ENCODE results near the gene SNX4.

The SNX4 gene

GRCh38 chr3:125440970-125441369 lies 79.0 kb downstream of the SNX4 start:
- Histone ChIP-seq H3K4me1 (ENCODE audit: insufficient read depth, low read length) (peaks cover 2% of the 10 kb centered on the region), H3K27me3 (ENCODE audit: insufficient read depth, low read length) (no peaks in the 10 kb centered on the region), H3K36me3 (ENCODE audit: insufficient read depth, low read length) (peaks cover 6% of the 10 kb centered on the region), H2AFZ (ENCODE audit: low read depth, low read length) (no peak overlapping the region), H3K9me3 (ENCODE audit: low read length) (peaks cover 9% of the 10 kb centered on the region), H3K4me3 (ENCODE audit: low read length) (no peak overlapping the region)

GRCh38 chr3:125440559-125440955 lies 79.4 kb downstream of the SNX4 start:
- H3K9me3 ChIP-seq (ENCODE audit: low read length), result peaks cover 7% of the 10 kb centered on the region
- no peak overlapping the region for H3K4me3 ChIP-seq (ENCODE audit: low read length)
- H3K27me3 ChIP-seq (ENCODE audit: insufficient read depth, low read length), result no peaks in the 10 kb centered on the region
- peaks cover 2% of the 10 kb centered on the region for H3K36me3 ChIP-seq (ENCODE audit: insufficient read depth, low read length)
- H2AFZ ChIP-seq (ENCODE audit: low read depth, low read length), result no peak overlapping the region
- peaks cover 2% of the 10 kb centered on the region for H3K4me1 ChIP-seq (ENCODE audit: insufficient read depth, low read length)

GRCh38 chr3:125437631-125438435 lies 82.2 kb downstream of the SNX4 start:
- no peak overlapping the region for H2AFZ ChIP-seq (ENCODE audit: low read depth, low read length)
- peaks cover 1% of the 10 kb centered on the region for H3K9me3 ChIP-seq (ENCODE audit: low read length)
- H3K4me3 ChIP-seq (ENCODE audit: low read length), result no peak overlapping the region
- H3K36me3 ChIP-seq (ENCODE audit: insufficient read depth, low read length), result no peaks in the 10 kb centered on the region
- no peaks in the 10 kb centered on the region for H3K27me3 ChIP-seq (ENCODE audit: insufficient read depth, low read length)
- peaks cover 2% of the 10 kb centered on the region for H3K4me1 ChIP-seq (ENCODE audit: insufficient read depth, low read length)

GRCh38 chr3:125436921-125437320 lies 83.1 kb downstream of the SNX4 start:
- Histone ChIP-seq H3K36me3 (ENCODE audit: insufficient read depth, low read length) (no peaks in the 10 kb centered on the region), H3K4me3 (ENCODE audit: low read length) (no peak overlapping the region), H2AFZ (ENCODE audit: low read depth, low read length) (no peak overlapping the region), H3K4me1 (ENCODE audit: insufficient read depth, low read length) (peaks cover 2% of the 10 kb centered on the region), H3K27me3 (ENCODE audit: insufficient read depth, low read length) (no peaks in the 10 kb centered on the region), H3K9me3 (ENCODE audit: low read length) (no peaks in the 10 kb centered on the region)

GRCh38 chr3:125435231-125435630 lies 84.8 kb downstream of the SNX4 start:
- Histone ChIP-seq H3K27me3 (ENCODE audit: insufficient read depth, low read length) (no peaks in the 10 kb centered on the region), H3K36me3 (ENCODE audit: insufficient read depth, low read length) (no peaks in the 10 kb centered on the region), H3K9me3 (ENCODE audit: low read length) (no peaks in the 10 kb centered on the region), H3K4me3 (ENCODE audit: low read length) (no peak overlapping the region), H3K4me1 (ENCODE audit: insufficient read depth, low read length) (peaks cover 5% of the 10 kb centered on the region), H2AFZ (ENCODE audit: low read depth, low read length) (no peak overlapping the region)

GRCh38 chr3:125434582-125435011 lies 85.4 kb downstream of the SNX4 start:
- H3K4me3 ChIP-seq (ENCODE audit: low read length), result no peak overlapping the region
- no peaks in the 10 kb centered on the region for H3K9me3 ChIP-seq (ENCODE audit: low read length)
- H3K36me3 ChIP-seq (ENCODE audit: insufficient read depth, low read length), result no peaks in the 10 kb centered on the region
- peaks cover 5% of the 10 kb centered on the region for H3K4me1 ChIP-seq (ENCODE audit: insufficient read depth, low read length)
- no peaks in the 10 kb centered on the region for H3K27me3 ChIP-seq (ENCODE audit: insufficient read depth, low read length)
- no peak overlapping the region for H2AFZ ChIP-seq (ENCODE audit: low read depth, low read length)

- no peaks in the 10 kb centered on the region for H3K27me3 ChIP-seq (ENCODE audit: insufficient read depth, low read length)
- H3K4me3 ChIP-seq (ENCODE audit: low read length), result no peak overlapping the region
- H2AFZ ChIP-seq (ENCODE audit: low read depth, low read length), result no peak overlapping the region
- no peaks in the 10 kb centered on the region for H3K9me3 ChIP-seq (ENCODE audit: low read length)
- peaks cover 5% of the 10 kb centered on the region for H3K4me1 ChIP-seq (ENCODE audit: insufficient read depth, low read length)
- H3K36me3 ChIP-seq (ENCODE audit: insufficient read depth, low read length), result no peaks in the 10 kb centered on the region
Measured at GRCh38 chr3:125433611-125434041, 86.4 kb downstream of the SNX4 start.

GRCh38 chr3:125433091-125433534 lies 86.9 kb downstream of the SNX4 start:
- no peaks in the 10 kb centered on the region for H3K27me3 ChIP-seq (ENCODE audit: insufficient read depth, low read length)
- no peaks in the 10 kb centered on the region for H3K36me3 ChIP-seq (ENCODE audit: insufficient read depth, low read length)
- H3K4me1 ChIP-seq (ENCODE audit: insufficient read depth, low read length), result peaks cover 5% of the 10 kb centered on the region
- H2AFZ ChIP-seq (ENCODE audit: low read depth, low read length), result no peak overlapping the region
- no peaks in the 10 kb centered on the region for H3K9me3 ChIP-seq (ENCODE audit: low read length)
- H3K4me3 ChIP-seq (ENCODE audit: low read length), result no peak overlapping the region

GRCh38 chr3:125431912-125432790 lies 87.9 kb downstream of the SNX4 start:
- Histone ChIP-seq H3K27me3 (ENCODE audit: insufficient read depth, low read length) (no peaks in the 10 kb centered on the region), H2AFZ (ENCODE audit: low read depth, low read length) (no peak overlapping the region), H3K4me3 (ENCODE audit: low read length) (no peak overlapping the region), H3K36me3 (ENCODE audit: insufficient read depth, low read length) (no peaks in the 10 kb centered on the region), H3K4me1 (ENCODE audit: insufficient read depth, low read length) (peaks cover 5% of the 10 kb centered on the region), H3K9me3 (ENCODE audit: low read length) (no peaks in the 10 kb centered on the region)

- no peaks in the 10 kb centered on the region for H3K9me3 ChIP-seq (ENCODE audit: low read length)
- no peaks in the 10 kb centered on the region for H3K27me3 ChIP-seq (ENCODE audit: insufficient read depth, low read length)
- peaks cover 3% of the 10 kb centered on the region for H3K4me1 ChIP-seq (ENCODE audit: insufficient read depth, low read length)
- no peaks in the 10 kb centered on the region for H3K36me3 ChIP-seq (ENCODE audit: insufficient read depth, low read length)
- no peak overlapping the region for H3K4me3 ChIP-seq (ENCODE audit: low read length)
- no peak overlapping the region for H2AFZ ChIP-seq (ENCODE audit: low read depth, low read length)
Measured at GRCh38 chr3:125431391-125431790, 88.6 kb downstream of the SNX4 start.

- Histone ChIP-seq H3K27me3 (ENCODE audit: insufficient read depth, low read length) (no peaks in the 10 kb centered on the region), H3K4me3 (ENCODE audit: low read length) (no peak overlapping the region), H3K4me1 (ENCODE audit: insufficient read depth, low read length) (peaks cover 3% of the 10 kb centered on the region), H2AFZ (ENCODE audit: low read depth, low read length) (no peak overlapping the region), H3K9me3 (ENCODE audit: low read length) (no peaks in the 10 kb centered on the region), H3K36me3 (ENCODE audit: insufficient read depth, low read length) (no peaks in the 10 kb centered on the region)
Measured at GRCh38 chr3:125428216-125428830, 91.7 kb downstream of the SNX4 start.

- Histone ChIP-seq H3K4me1 (ENCODE audit: insufficient read depth, low read length) (no peaks in the 10 kb centered on the region), H3K9me3 (ENCODE audit: low read length) (peaks cover 2% of the 10 kb centered on the region), H2AFZ (ENCODE audit: low read depth, low read length) (no peak overlapping the region), H3K27me3 (ENCODE audit: insufficient read depth, low read length) (no peaks in the 10 kb centered on the region), H3K36me3 (ENCODE audit: insufficient read depth, low read length) (no peaks in the 10 kb centered on the region), H3K4me3 (ENCODE audit: low read length) (no peak overlapping the region)
Measured at GRCh38 chr3:125418306-125418705, 101.7 kb downstream of the SNX4 start.

- no peaks in the 10 kb centered on the region for H3K4me1 ChIP-seq (ENCODE audit: insufficient read depth, low read length)
- no peak overlapping the region for H3K4me3 ChIP-seq (ENCODE audit: low read length)
- no peaks in the 10 kb centered on the region for H3K36me3 ChIP-seq (ENCODE audit: insufficient read depth, low read length)
- no peaks in the 10 kb centered on the region for H3K27me3 ChIP-seq (ENCODE audit: insufficient read depth, low read length)
- no peak overlapping the region for H2AFZ ChIP-seq (ENCODE audit: low read depth, low read length)
- H3K9me3 ChIP-seq (ENCODE audit: low read length), result peaks cover 2% of the 10 kb centered on the region
Measured at GRCh38 chr3:125416235-125416634, 103.8 kb downstream of the SNX4 start.

All from neuron (in vitro differentiated cells).